IPS-NIHi7 (cell line): ENCODE measurements around the gene DMAP1.

Experiments
- DNase-seq: peaks from one replicate; pipeline ENCODE4 v3.0.0; 2012; ENCODE audit warnings: mixed read lengths; ENCODE audit errors: extremely low spot score

Gene DMAP1

DNA sequence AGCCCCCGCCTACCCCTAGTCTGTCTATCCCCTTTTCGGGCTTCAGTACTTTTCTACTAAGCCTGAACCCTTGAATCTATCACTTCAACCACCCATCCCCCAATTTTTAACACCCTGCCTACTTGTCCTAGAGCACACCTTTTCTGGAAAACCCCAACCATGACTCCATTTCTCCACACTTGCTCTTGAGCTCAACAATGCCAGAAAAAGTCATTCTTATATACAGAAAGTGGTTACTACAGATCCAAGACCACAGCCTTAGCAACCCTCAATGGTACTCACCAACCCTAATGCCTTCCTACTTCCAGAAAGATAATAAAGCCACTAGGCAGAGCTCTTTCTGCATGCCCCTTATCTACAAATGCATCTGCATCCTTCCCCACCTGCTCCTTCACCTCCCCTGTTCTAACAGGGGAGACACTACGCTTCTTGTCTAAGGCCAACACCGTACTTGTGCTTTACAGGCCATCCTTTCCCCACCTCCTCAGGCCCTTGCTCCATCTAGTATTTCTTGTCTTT is 41.2 kb downstream of the DMAP1 start:
- no peak for DNase-seq

DNA sequence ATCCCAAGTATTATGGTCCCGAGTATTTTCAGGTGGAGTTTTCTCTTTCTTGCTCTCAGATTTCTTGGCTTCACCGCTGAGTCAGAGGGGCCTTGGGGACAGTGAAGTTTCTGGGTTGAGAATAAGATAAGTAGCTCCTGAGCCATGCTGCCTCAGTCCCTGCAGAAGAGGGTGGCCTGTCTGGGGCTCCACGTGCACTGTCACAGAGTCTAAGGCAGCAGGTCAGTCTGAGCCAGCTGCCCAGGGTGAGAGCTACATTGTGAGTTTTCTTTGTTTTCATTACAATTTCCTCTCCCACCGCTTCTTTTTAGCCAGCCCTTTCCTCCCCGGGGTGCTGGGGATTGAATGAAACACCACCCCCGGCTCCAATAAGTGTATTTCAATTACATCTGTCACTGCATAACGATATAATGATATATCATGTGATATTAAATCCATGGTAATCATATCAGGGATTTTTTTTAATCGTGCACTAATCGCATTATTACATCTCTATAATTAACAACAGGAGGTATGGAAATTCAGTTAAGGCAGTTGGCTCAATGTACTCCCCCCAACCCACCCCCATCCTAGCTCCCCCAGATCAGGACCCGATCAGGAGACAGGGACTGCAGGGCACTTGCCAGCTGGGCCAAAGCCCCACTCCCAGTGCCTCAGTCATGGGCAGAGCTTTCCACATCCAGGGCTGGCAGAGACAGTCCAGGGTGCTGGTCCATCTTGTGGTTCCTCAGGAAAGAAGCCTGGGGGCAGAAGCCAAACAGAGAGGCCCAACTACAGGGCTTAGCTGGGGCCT is 43.7 kb downstream of the DMAP1 start:
- no peak for DNase-seq

DNA sequence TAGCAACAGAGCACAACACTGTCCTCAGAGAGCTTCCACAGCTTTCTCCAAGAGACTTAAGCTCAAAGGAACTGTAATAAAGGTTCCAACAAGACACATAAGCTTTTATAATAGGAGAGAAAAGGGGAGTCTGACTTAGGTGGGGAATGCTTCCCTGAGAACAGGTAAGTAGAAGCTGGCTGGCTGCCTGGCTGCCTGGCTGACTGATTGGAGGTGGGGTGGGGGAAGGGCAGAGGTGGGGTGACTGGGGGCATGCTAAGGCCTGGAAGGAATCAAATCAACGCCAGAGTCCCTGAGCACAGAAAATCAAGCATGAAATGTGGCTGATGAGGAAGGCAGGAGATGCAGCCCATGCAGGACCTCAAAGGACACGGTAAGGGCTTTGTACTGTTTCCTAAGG is 45.8 kb downstream of the DMAP1 start:
- DNase-seq, result no peak

DNA sequence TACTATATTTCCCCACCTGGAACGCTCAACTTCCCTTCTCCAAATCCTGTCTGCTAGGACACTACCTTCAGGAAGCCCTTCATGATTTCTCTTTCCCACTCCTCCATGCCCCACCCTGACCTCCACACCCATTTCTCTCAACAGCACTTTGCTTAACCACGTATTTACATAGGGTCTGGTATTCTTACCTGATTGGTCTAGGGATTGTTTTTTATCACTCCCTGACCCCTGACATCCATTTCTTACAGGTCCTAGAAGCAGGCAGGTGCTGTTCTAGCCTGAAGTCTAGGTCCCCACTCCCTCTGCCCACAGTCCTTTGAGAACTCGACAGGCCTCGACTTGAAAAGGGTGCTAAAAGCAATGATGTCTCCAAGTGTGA is 47.5 kb downstream of the DMAP1 start:
- no peak for DNase-seq

DNA sequence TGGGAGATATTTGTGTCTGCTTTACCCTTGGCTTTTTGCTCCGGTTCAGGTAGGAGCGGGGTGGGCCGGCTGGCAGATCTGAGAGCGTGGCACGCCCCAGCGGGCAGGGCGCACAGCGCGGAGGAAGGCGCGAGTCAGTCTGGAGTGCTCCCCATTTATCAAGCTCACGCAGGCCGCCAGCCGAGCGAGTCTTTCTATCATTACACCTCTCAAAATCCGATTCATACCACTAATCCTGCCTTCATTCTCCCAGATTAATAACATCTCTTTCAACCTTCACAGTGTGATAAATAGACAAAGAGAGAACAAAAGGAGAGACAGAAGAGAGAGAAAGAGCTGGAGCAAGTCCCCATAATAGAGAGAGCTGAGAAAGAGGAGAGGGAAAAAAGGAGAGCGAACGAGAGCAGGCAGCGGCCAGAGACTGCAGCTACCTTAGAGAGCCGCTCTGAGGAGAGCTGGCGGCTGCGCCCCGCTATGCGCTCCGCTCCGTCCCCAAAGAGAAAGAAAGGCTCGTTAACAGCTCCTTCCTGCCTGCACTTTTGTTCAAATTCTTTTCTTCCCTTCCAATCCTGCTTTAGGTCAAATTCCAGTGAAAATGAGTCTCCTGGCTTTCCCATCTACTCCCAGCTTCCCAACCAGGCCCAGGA is 48.0 kb downstream of the DMAP1 start:
- DNase-seq, result peak; percentile 39

DNA sequence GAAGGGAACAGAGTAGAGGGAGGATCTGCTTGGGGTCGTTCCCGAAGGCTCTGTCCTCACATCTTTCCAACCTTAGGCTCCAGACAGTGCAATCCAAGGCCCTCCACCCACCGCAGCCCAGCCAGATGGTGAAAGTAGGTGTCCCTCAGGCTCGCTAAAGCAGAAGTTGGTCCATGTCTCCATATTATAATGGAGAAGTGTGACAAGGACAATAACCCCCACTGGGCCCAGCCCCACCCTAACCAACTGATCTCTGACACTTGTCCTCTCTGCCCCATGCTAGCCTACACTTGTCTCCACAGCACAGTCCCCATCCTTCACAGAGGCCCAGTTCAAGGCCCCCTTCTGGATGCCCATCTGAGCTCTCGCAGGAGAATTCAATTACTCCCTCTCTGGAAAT is 48.7 kb downstream of the DMAP1 start:
- DNase-seq, result no peak

DNA sequence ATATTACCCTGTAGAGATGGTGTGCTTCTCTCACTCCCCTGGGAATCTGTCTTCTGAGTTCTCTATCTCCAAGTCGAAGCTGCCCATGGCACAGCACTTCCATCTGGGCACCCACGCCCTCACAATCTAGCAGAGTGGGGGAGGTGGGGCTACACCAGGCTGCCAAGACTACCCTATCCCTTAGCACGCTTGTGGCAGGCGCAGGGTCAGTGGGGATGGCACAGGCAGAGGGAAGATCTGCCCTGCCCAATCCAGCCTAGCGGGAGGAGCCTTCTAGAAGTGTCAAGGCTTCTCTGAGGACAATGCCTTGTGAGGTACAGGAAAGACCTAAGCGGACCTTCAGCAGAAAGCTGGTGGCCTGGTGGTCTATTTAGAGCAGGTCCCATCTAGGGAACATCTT is 49.1 kb downstream of the DMAP1 start:
- no peak for DNase-seq

DNA sequence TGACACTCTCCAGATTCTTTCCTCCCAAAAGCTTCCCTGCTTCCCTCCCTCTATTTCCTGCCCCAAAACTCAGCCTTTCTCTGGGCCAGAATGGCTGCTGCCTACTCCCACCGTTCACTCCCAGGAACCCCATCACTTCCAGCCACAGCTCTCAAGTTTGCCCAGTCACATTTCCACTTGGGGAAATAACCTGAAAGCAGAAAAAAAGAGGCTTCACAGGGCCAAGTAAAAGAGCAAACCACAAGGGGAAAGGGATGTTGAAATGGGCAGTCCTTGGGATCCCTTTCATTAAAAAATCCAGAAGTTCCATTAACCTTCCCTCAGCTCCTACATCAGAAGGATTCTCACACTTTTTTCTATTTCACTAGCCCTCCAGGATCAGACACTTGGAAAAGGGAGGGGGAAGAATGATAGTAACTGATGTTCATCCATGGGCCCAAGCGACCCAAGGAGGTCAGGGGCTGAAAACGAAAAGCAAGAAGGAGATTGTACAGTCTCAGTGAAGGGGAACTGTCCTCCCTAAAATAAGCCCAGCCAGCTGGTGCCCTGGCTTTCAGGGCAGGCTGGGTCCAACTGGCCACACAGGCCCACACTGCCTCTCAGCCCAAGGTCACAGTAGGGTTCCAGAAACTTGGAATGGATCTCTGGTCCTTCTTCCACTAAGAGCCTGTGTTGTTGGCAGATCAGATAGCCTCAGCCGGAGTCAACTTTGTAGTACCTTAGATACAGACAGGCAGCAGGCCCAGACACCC is 49.7 kb downstream of the DMAP1 start:
- no peak for DNase-seq

DNA sequence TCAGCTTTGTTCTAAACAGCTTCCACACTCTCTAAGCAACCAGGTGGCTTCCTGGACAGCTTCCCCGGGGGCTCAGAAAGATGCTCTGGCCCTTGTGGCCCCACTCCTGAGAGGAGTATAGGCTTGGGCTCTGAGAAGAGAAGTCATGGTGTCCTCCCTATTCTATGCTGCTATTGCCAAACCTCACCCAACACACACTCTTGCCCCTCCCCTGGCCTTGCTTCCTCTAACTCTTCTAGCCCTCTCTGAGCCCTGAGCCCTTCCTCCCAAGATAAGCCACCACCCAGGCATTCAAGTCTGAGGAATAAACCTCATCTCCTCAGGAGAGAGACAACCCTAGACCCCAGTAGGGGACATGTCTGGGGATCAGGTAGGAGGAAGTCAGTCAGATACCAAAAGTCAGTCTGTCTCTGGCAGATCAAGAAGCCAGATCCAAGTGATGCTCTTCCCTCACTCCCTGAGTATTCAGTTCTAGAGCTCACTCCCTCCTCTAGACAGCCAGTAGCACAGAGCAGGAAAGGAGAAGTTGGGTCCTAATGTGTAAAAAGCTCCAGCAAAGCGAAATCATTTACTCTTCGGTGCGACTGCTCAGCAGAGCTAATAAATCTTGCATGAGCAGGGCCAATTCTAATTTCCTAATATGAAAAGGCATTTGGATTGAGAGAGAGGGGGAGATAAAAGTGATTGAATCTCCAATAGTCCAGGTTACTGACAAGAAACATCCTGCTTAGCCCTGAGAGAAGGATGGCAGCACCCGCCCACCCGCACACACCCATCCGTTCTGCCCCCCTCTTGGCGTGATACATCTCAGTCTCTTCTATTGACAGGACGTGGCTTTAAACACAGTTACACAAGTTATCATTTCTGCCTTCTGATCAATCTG is 50.5 kb downstream of the DMAP1 start:
- no peak for DNase-seq

DNA sequence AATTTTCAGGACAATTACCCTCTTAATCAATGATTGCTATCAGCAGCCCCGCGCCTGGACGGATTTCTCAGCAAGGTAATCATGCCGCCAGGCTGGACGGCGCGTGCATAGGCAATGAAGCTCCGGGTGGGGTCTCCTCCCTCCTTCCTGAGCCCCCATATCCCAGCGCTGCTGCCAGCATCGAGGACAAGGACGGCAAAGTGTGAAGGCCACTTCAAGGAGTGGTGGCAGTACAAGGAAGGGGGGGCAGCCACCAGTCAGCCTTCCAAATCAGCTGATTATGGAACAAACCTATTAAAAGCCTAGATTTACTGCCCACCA is 51.1 kb downstream of the DMAP1 start:
- DNase-seq, result no peak

DNA sequence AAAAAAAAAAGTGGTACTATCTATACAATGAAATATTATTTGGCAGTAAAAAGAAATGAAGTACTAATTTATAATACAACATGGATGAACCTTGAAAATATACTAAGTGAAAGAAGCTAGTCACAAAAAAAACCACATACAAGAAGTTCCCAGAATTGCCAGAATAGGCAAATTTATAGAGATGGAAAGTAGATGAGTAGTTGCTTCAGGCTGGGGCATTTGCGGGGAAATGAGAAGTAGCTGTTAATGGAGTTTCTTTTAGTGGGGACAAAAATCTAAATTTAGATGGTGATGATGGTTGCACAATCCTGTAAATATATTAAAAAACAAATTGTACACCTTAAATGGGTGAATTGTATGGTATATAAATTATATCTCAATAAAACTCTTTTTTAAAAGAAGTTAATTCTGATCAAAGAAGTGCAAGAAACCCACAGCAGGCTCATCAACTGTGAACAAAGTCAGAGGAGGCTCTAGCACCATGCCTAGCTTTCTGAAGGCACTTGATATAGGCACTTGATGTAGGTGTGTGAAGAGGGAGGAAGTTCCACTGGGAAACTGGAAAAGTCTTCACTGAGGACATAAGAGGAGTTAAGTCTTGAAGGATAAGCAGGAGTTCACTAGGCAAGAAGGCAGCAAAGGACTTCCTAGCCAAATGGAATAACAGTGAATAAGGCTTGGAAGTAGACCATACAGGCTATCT is 52.5 kb downstream of the DMAP1 start:
- no peak for DNase-seq

DNA sequence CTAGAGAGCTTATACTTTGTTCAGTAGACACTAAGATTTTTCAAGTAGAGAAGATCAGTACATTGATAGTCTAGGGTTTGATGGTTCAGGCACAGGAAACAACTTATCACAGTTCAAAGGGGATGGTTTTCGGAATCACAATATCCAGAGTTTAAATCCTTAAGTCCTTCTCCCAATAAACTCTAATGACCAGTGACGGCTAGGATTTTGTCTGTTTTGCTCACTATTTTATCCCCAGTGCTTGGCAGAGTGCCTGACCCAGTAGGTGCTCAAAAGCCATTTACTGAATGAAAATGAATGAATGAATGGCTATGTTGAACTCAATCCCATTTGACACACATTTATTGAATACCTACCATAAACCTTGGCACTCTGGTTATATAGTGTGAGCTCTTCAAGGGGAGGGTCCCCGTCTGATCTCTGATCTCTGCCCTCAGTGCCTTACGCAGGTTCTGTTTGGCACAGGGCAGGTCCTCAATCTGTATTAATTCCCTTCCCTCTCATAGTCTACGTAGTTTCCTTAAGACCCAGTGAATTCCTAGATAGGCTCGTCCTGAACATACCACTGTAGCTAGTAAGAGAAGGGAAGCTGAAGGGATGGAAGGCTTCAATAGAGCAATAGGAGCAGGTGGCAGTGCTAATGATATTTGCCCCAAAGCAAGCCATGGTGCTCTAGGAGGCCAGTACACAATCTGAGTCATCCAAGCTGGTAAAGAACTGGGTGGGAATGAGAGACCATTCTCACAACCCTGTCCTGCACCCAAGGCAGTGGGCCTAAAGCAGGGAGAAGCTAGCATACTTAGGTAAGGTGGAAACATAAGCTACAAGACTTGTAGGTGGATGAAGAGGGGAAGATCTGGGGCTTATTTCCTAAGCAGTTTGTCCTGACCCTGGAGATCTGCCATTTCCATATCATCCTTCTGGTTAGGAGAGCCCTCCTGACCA is 53.4 kb downstream of the DMAP1 start:
- DNase-seq, result no peak

DNA sequence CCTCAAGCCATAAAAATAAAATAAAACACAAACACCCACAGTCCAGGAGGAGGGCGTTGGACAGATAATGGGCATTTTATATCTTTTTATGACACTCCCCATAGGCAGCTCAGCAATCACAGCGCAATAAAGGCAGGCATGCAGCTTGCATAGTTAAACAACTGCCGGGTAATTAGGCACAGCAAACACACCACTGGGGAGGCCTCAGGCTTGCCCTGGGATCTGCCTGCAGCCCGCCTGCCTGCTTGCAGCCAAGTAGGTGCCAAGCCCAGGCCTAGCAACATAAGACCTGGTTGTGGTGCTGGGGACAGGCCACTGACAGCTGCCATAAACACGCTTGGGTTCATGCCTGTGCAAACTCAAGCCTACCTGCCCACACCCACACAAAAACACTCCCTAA is 54.2 kb downstream of the DMAP1 start:
- DNase-seq, result no peak

DNA sequence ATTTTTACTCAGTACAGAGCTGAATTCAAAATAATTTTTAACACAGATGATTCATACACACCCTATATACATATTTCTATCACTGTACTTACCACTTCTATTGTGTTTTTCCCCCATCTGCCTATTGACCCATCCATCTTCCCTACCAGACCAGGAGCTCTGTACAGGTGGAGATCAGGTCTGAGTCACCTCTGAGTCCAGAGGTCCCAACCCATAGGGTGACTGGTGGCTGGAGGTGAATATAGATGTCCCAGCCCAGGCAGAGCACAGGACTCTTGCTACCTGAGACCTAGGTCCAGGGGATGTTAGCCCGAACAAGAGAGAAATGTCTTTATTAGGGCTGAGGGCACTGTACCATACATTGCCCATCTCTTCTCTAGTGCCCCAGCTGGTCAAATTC is 54.8 kb downstream of the DMAP1 start:
- DNase-seq, result no peak
